ENCODE data around the gene EIF3M. TPM values are rescaled to one million over a fixed set of nuclear protein-coding genes. Genes with fewer than 3 reads are reported as not detected.
"Not testable (repeated sequence)": the region's sequence is repeated elsewhere in the genome, so short reads cannot be mapped to it uniquely, and the experiment has no call there.

The EIF3M gene
- total RNA-seq, 4 donors from 2014 or later, result 136 to 311 (median 185) TPM

GRCh38 chr11:32602657-32603415 is 19.2 kb downstream of the EIF3M start:
- H3K9me3 ChIP-seq, result no peaks in the 10 kb centered on the region
- H3K4me1 ChIP-seq, result no peaks in the 10 kb centered on the region
- H3K27me3 ChIP-seq, result no peaks in the 10 kb centered on the region
- H3K4me3 ChIP-seq, result no peak overlapping the region
- H3K27ac ChIP-seq, result no peak overlapping the region
- peaks cover 0 to 54% (median 0%) of the 10 kb centered on the region in 3 donors for H3K36me3 ChIP-seq
- DNase-seq, result no peak
- TF ChIP-seq POLR2A (IDR thresholded peaks at IDR 0.05) (no peak), CTCF (IDR thresholded peaks at IDR 0.05) (no peak)

GRCh38 chr11:32606220-32606619 is 22.6 kb downstream of the EIF3M start:
- no peak for TF ChIP-seq POLR2A (IDR thresholded peaks at IDR 0.05)
- no peak for TF ChIP-seq CTCF (IDR thresholded peaks at IDR 0.05)
- peaks cover 0 to 30% (median 0%) of the 10 kb centered on the region in 3 donors for H3K36me3 ChIP-seq
- H3K4me3 ChIP-seq, result no peak overlapping the region
- H3K27ac ChIP-seq, result no peak overlapping the region
- H3K4me1 ChIP-seq, result no peaks in the 10 kb centered on the region
- DNase-seq, result no peak
- H3K9me3 ChIP-seq, result no peaks in the 10 kb centered on the region
- H3K27me3 ChIP-seq, result no peaks in the 10 kb centered on the region

- not testable (repeated sequence) for H3K27me3 ChIP-seq, H3K27ac ChIP-seq, H3K4me1 ChIP-seq, H3K36me3 ChIP-seq, H3K9me3 ChIP-seq, DNase-seq, H3K4me3 ChIP-seq
These were observed 25.2 kb downstream of the EIF3M start for GRCh38 chr11:32608826-32609225.

- Histone ChIP-seq H3K27me3 (no peaks in the 10 kb centered on the region), H3K4me1 (no peaks in the 10 kb centered on the region), H3K9me3 (no peaks in the 10 kb centered on the region), H3K36me3 (no peaks in the 10 kb centered on the region), H3K4me3 (no peak overlapping the region), H3K27ac (no peak overlapping the region)
- no peak for TF ChIP-seq POLR2A (IDR thresholded peaks at IDR 0.05)
- no peak for TF ChIP-seq CTCF (IDR thresholded peaks at IDR 0.05)
- no peak for DNase-seq
These were observed 27.2 kb downstream of the EIF3M start for GRCh38 chr11:32610797-32611352.

- no peaks in the 10 kb centered on the region for H3K27me3 ChIP-seq
- TF ChIP-seq CTCF (IDR thresholded peaks at IDR 0.05) (no peak), POLR2A (IDR thresholded peaks at IDR 0.05) (no peak)
- H3K27ac ChIP-seq, result no peak overlapping the region
- no peaks in the 10 kb centered on the region for H3K4me1 ChIP-seq
- H3K36me3 ChIP-seq, result no peaks in the 10 kb centered on the region
- H3K4me3 ChIP-seq, result no peak overlapping the region
- DNase-seq, result no peak
- H3K9me3 ChIP-seq, result no peaks in the 10 kb centered on the region
These were observed 30.0 kb downstream of the EIF3M start for GRCh38 chr11:32613500-32614151.

- no peaks in the 10 kb centered on the region for H3K4me1 ChIP-seq
- no peaks in the 10 kb centered on the region for H3K9me3 ChIP-seq
- H3K27ac ChIP-seq, result no peak overlapping the region
- no peaks in the 10 kb centered on the region for H3K27me3 ChIP-seq
- TF ChIP-seq CTCF (IDR thresholded peaks at IDR 0.05) (no peak), POLR2A (IDR thresholded peaks at IDR 0.05) (no peak)
- H3K4me3 ChIP-seq, result no peak overlapping the region
- H3K36me3 ChIP-seq, result no peaks in the 10 kb centered on the region
- no peak for DNase-seq
These were observed 31.8 kb downstream of the EIF3M start for GRCh38 chr11:32615422-32615821.
